Lung (tissue), 12 donors: ENCODE results near the gene CXCR4. TPM values are rescaled to one million over a fixed set of nuclear protein-coding genes. Genes with fewer than 3 reads are reported as not detected.
"Not testable (repeated sequence)": the region's sequence is repeated elsewhere in the genome, so short reads cannot be mapped to it uniquely, and the experiment has no call there.

ENCODE experiments used
- ATAC-seq: fragments of 200-7000 bp; cut with Tn5 transposase; one replicate; pipeline ENCODE4 v1.9.1; 2020; ENCODE audit warnings: moderate number of reproducible peaks; ENCODE audit not compliant: insufficient read depth, low FRiP score
- DNase-seq, 3 donors: peaks; one replicate each; pipeline ENCODE4 v3.0.0-alpha.2; 2013 to 2017
- H3K27ac ChIP-seq, 2 donors: one replicate each; pipeline ENCODE4 v1.5.1; 2013; ENCODE audit warnings: mild to moderate bottlenecking in 2 of 2, moderate library complexity in 2 of 2, control low read depth in 1 of 2, inconsistent platforms in 1 of 2, low read depth in 1 of 2, low read length in 1 of 2
- H3K27me3 ChIP-seq, 3 donors: one replicate each; pipeline ENCODE4 v1.5.1; 2013; ENCODE audit warnings: low read length in 2 of 3; ENCODE audit not compliant: control insufficient read depth in 3 of 3, insufficient read depth in 3 of 3
- H3K36me3 ChIP-seq, 4 donors: one replicate each; pipeline ENCODE4 v1.5.1; 2013; ENCODE audit warnings: low read length in 4 of 4, mild to moderate bottlenecking in 1 of 4, moderate library complexity in 1 of 4; ENCODE audit not compliant: control insufficient read depth in 4 of 4, insufficient read depth in 4 of 4
- H3K4me1 ChIP-seq, 5 donors: one replicate each; pipeline ENCODE4 v1.5.1; 2013; ENCODE audit warnings: low read length in 5 of 5, mild to moderate bottlenecking in 2 of 5, moderate library complexity in 1 of 5; ENCODE audit not compliant: control insufficient read depth in 5 of 5, insufficient read depth in 5 of 5
- H3K4me3 ChIP-seq: one replicate; pipeline ENCODE4 v1.5.1; 2013; ENCODE audit warnings: mild to moderate bottlenecking, control low read depth, moderate library complexity
- H3K9ac ChIP-seq, 2 donors: one replicate each; pipeline ENCODE4 v1.5.1; 2013; ENCODE audit warnings: low read length in 2 of 2, control low read depth in 1 of 2; ENCODE audit not compliant: insufficient read depth in 1 of 2
- H3K9me3 ChIP-seq, 4 donors: one replicate each; pipeline ENCODE4 v1.5.1; 2013; ENCODE audit warnings: low read length in 3 of 4, mild to moderate bottlenecking in 1 of 4, moderate library complexity in 1 of 4; ENCODE audit not compliant: control insufficient read depth in 4 of 4, insufficient read depth in 3 of 4
- WGBS, 2 donors: extraction: QIAGEN DNeasy Blood & Tissue Kit; methylation state at CpG; one replicate each; pipeline ENCODE4 v1.1.7; 2013; 5-methylcytosine and 5-hydroxymethylcytosine counted together
- polyA plus RNA-seq, 2 donors: library from polyadenylated mRNA; stranded (reverse); fragments of 200-250 nt; gene quantifications; one replicate each; pipeline ENCODE4 v1.2.1, GENCODE V29; 2013
- total RNA-seq, 2 donors: library from RNA; depleted of rRNA in 1 of 2; stranded (reverse); fragments of >200 nt in 1 of 2; gene quantifications; one replicate each; pipeline ENCODE4 v1.2.1, GENCODE V29; 2014 to 2021
- TF ChIP-seq, protein P1 (sequence below): IDR thresholded peaks from 2 replicates; pipeline ENCODE4 v1.5.1; 2012; ENCODE audit warnings: mild to moderate bottlenecking; ENCODE audit errors: control extremely low read depth, extremely low read depth
- donor health status: control.
- donor health status: control.
- donor health status: Bipolar disorder and iron deficiency.
- donor health status: healthy.
- donor health status: DM: yes; HTN: yes; CAD: no.

Gene CXCR4
- total and polyA plus RNA-seq, 4 donors, result 17.5 to 214 (median 73.1) TPM

DNA sequence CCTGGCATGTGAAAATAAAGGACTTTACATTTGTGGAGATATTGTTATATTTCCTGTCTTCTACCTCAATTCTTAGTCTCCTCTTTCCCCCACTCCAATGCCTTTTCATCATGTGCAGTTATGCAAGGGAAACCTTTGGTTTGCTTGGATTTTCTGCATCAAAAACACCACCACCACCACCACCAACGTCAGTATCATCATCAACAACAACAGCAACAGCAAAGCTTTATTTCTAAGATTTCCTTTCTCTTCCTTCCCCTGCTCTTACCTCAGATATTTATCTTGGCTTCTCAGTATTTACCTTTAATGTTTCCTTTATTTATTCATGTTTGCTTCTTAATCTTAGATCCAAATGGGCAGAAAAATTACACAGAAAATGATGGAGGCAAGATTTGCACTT is 26.1 kb downstream of the CXCR4 start:
- TF ChIP-seq, protein P1, sequence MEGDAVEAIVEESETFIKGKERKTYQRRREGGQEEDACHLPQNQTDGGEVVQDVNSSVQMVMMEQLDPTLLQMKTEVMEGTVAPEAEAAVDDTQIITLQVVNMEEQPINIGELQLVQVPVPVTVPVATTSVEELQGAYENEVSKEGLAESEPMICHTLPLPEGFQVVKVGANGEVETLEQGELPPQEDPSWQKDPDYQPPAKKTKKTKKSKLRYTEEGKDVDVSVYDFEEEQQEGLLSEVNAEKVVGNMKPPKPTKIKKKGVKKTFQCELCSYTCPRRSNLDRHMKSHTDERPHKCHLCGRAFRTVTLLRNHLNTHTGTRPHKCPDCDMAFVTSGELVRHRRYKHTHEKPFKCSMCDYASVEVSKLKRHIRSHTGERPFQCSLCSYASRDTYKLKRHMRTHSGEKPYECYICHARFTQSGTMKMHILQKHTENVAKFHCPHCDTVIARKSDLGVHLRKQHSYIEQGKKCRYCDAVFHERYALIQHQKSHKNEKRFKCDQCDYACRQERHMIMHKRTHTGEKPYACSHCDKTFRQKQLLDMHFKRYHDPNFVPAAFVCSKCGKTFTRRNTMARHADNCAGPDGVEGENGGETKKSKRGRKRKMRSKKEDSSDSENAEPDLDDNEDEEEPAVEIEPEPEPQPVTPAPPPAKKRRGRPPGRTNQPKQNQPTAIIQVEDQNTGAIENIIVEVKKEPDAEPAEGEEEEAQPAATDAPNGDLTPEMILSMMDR, result no peak
- H3K4me3 ChIP-seq, result no peak overlapping the region
- WGBS, 2 donors, result 32 to 43% methylated on average over 1 of the region's 1 CpG
- DNase-seq (no peak), ATAC-seq (no peak)
- no peaks in the 10 kb centered on the region for H3K4me1 ChIP-seq
- H3K36me3 ChIP-seq, result no peaks in the 10 kb centered on the region
- peaks cover 0 to 2% (median 0%) of the 10 kb centered on the region in 4 donors for H3K9me3 ChIP-seq
- no peaks in the 10 kb centered on the region for H3K27me3 ChIP-seq
- H3K9ac ChIP-seq, result no peak overlapping the region
- no peak overlapping the region for H3K27ac ChIP-seq

DNA sequence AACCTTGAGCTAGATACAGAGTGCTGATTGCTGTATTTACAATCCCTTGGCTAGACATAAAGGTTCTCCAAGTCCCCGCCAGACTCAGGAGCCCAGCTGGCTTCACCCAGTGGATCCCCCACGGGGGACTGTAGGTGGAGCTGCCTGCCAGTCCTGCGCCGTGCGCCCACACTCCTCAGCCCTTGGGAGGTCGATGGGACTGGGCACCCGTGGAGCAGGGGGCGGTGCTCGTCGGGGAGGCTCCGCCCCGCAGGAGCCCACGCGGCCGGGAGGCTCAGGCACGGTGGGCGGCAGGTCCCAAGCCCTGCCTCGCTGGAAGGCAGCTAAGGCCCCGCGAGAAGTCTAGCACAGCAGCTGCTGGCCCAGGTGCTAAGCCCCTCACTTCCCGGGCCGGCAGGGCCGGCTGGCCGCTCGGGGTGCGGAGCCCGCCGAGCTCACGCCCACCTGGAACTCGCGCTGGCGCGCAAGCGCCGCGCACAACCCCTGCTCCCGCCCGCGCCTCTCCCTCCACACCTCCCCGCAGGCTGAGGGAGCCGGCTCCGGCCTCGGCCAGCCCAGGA is 30.0 kb downstream of the CXCR4 start:
- H3K27ac ChIP-seq, H3K9ac ChIP-seq, DNase-seq, H3K9me3 ChIP-seq, H3K36me3 ChIP-seq, H3K4me1 ChIP-seq, H3K4me3 ChIP-seq, ATAC-seq, H3K27me3 ChIP-seq: not testable (repeated sequence)
- WGBS, 2 donors, result 92 to 94% methylated on average over 43 of the region's 43 CpGs

GRCh38 chr2:136086253-136087016 is 31.5 kb downstream of the CXCR4 start:
- no peak overlapping the region for H3K4me3 ChIP-seq
- no peaks in the 10 kb centered on the region for H3K4me1 ChIP-seq
- 74 to 79% methylated on average over 4 of the region's 4 CpGs for WGBS, 2 donors
- ATAC-seq, result no peak
- no peaks in the 10 kb centered on the region for H3K36me3 ChIP-seq
- H3K27ac ChIP-seq, result no peak overlapping the region
- no peak overlapping the region for H3K9ac ChIP-seq
- H3K9me3 ChIP-seq, result peaks cover 0 to 2% (median 0%) of the 10 kb centered on the region in 4 donors
- H3K27me3 ChIP-seq, result no peaks in the 10 kb centered on the region
- no peak for DNase-seq
- TF ChIP-seq, protein P1, result no peak

GRCh38 chr2:136085453-136086209 is 32.3 kb downstream of the CXCR4 start:
- Histone ChIP-seq H3K27ac (no peak overlapping the region), H3K9me3 (peaks cover 0 to 2% (median 0%) of the 10 kb centered on the region in 4 donors), H3K4me3 (no peak overlapping the region), H3K9ac (no peak overlapping the region), H3K36me3 (no peaks in the 10 kb centered on the region), H3K27me3 (no peaks in the 10 kb centered on the region), H3K4me1 (no peaks in the 10 kb centered on the region)
- TF ChIP-seq, protein P1, result no peak
- 85 to 87% methylated on average over 4 of the region's 4 CpGs for WGBS, 2 donors
- ATAC-seq, result no peak
- no peak for DNase-seq
